Measurements from ENCODE around the gene TMEM80. TPM values are rescaled to one million over a fixed set of nuclear protein-coding genes. Genes with fewer than 3 reads are reported as not detected.
"Not testable (repeated sequence)": the region's sequence is repeated elsewhere in the genome, so short reads cannot be mapped to it uniquely, and the experiment has no call there.

Gene TMEM80
- polyA plus RNA-seq, 1 donor: 17.0 TPM

GRCh38 chr11:720642-721246 is 25.1 kb downstream of the TMEM80 start:
- no peak for DNase-seq (ENCODE audit: low read depth)

- DNase-seq (ENCODE audit: low read depth): no peak
Observed at GRCh38 chr11:721247-721740, 25.7 kb downstream of the TMEM80 start.

DNA sequence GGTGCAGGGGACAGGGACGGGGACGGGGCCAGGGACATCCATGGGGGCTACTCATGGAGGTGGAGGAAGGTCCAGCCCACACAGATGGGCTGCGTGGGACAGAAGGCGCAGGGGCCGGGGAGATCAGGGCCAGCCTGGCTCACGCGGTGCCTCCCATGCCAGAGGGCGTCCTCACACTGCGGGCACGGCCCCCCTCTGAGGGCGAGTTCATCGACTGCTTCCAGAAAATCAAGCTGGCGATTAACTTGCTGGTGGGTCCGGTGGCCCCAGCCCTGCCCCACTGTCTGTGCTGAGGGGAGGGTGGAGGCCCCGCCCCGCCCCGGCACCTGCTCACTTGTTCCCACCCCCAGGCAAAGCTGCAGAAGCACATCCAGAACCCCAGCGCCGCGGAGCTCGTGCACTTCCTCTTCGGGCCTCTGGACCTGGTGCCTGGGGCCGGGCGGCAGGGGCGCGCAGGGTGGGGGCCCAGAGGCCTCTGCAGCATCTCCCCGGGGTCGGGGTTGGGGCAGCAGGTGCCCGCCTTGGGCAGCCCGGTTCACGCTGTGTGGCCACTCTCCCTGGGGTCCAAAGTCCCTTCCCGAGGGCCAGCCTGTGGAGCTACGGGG is 26.2 kb downstream of the TMEM80 start:
- no peak for DNase-seq (ENCODE audit: low read depth)

GRCh38 chr11:722346-722811 is 26.8 kb downstream of the TMEM80 start:
- DNase-seq (ENCODE audit: low read depth): no peak

- DNase-seq (ENCODE audit: low read depth): peak; percentile 32
Observed at GRCh38 chr11:723120-723883, 27.7 kb downstream of the TMEM80 start.

DNA sequence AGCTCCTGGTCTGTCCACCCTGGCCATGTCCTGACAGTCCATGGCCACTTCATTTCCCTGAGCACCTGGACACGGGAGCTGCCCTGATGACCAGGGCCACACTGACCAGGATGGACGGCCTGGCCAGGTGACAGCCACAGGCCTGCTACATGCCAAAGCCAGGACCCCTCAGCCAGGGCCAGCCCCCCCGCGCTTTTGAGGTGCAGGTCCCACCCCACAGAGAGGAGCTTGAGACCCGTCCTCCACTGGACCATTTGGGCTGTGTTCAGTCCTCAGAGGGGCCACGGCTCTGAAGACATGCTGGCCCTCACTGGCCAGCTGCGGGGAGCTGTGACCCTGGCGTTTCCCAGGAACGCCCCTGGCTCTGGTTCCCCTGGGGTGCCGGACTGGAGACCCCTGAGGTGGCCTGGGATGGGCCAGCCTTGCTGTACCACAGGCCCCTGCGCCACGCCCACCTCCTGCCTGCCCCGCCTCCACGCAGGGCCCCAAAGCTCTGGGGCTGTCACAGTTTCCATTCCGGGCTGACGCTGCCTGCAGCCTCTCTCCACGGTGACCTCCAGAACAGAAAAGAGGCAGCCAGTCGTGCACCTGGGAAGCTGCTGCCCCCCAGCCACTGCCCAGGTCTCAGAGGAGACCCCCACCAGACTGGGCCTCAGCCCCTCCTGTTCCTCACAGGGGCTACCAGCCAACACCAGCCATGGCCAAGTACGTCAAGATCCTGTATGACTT is 28.6 kb downstream of the TMEM80 start:
- no peak for DNase-seq (ENCODE audit: low read depth)

GRCh38 chr11:724778-725386 is 29.3 kb downstream of the TMEM80 start:
- no peak for DNase-seq (ENCODE audit: low read depth)

DNA sequence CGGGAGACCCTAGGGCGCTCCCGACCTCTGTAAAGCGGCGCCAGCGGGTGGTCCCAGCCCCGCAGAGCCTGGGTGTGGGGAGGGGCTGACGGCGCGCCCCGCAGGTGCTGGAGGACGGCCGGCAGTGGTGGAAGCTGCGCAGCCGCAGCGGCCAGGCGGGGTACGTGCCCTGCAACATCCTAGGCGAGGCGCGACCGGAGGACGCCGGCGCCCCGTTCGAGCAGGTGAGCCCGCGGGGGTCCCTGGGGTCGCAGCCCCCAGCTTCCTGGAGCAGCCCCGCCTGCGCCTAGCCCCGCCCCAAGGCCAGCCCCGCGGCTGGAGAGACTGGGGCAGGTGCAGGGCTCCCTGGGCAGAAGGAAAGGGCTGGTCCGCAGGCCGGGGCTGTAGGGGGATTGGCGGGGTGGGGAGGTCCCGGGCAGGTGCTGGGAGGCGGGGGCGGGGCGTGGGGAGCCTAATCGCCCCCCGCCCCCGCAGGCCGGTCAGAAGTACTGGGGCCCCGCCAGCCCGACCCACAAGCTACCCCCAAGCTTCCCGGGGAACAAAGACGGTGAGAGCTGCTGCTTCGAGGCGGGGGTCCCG is 30.1 kb downstream of the TMEM80 start:
- DNase-seq (ENCODE audit: low read depth): no peak

GRCh38 chr11:726278-727220 is 30.9 kb downstream of the TMEM80 start:
- no peak for DNase-seq (ENCODE audit: low read depth)

DNA sequence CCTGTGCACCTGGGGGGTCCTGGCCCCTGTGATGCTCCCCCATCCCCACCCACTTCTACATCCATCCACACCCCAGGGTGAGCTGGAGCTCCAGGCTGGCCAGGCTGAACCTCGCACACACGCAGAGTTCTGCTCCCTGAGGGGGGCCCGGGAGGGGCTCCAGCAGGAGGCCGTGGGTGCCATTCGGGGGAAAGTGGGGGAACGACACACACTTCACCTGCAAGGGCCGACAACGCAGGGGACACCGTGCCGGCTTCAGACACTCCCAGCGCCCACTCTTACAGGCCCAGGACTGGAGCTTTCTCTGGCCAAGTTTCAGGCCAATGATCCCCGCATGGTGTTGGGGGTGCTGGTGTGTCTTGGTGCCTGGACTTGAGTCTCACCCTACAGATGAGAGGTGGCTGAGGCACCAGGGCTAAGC is 31.7 kb downstream of the TMEM80 start:
- DNase-seq (ENCODE audit: low read depth): no peak

GRCh38 chr11:727859-728748 is 32.5 kb downstream of the TMEM80 start:
- no peak for DNase-seq (ENCODE audit: low read depth)

DNA sequence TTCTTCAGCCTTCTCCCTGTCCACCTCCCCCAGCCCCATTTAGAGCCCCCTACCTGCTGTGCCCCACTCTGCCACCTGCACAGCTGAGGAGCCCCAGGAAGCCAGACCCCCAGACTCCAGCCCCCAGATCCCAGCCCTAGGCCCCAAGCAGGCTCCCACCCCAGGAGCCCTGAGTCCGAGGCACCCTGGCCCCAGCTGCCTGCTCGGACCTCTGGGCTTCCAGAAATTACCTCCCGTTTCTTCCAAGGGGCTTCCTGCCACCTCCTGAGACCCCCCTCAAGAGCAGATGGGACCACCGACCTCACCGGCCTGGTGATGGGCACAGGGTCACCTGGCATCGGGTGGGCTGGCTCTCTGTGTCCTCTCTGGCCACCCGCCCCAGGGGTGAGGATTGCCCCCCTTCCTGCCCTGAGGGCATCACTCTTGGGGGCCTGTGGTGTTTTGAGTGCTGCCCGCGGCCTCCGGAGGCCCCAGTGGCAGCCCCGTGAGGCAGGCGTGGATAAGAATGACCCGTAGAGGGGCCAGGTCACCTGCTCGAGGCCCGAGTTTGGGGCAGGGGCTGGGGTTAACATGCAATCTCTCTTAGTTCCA is 33.4 kb downstream of the TMEM80 start:
- no peak for DNase-seq (ENCODE audit: low read depth)

DNA sequence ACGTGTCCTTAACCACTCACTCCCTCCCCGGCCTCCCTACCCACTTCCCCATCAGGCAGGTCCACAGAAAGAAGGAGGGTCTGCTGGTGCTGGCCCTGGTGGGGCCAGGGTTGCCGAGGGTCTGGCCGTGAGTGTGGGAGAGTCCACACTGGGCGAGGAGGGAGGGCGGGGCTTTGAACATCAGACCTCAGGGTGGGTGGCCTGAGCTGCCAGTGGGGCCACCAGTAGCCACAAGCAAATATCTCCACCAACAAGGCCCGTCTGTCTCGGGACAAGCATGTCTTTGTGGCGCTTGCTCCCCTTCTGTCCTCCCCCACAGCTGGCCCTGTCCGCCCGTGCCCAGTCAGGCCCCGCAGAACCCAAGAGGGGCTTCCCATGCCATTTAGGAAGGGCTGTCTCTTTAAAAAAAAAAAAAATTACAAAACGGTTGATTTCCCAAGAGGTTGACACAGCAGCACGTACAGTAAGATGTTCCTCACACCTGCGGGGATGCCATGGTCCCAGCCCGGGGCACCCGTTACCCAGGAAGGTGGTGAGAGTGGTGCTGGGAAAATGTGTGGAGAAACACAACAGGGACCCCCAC is 34.0 kb downstream of the TMEM80 start:
- no peak for DNase-seq (ENCODE audit: low read depth)

- DNase-seq (ENCODE audit: low read depth): no peak
Observed at GRCh38 chr11:733072-733471, 37.5 kb downstream of the TMEM80 start.

DNA sequence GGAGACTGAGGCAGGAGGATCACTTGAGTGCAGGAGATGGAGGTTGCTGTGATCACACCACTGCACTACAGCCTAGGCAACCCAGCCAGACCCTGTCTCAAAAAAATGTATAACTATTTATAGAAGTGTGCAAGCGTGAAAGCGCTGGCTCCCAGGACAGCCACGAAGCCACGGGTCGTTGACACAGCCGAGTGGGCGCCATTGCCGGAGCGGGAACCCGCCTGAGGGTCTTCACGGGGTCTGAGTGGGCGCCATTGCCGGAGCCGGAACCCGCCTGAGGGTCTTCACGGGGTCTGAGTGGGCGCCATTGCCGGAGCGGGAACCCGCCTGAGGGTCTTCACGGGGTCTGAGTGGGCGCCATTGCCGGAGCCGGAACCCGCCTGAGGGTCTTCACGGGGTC is 38.9 kb downstream of the TMEM80 start:
- not testable (repeated sequence) for DNase-seq (ENCODE audit: low read depth)

DNA sequence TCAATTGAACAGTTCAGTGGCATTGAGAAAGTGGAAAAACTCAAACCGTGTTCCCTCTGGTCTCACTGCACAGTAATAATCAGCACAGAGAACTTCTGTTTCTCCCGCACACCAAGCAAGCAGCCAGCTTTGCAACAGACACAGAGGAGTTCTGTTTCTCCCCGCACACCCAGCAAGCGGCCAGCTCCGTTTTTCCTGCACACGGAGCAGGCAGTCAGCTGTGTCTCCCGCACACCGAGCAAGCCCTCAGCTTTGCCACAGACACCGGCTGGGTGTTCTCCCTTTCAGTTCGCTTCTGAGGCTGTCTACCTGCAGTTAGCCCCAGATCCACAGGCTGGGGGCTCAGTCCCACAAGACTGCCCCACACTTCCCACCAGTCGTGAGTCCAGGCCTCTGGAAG is 41.8 kb downstream of the TMEM80 start:
- no peak for DNase-seq (ENCODE audit: low read depth)

GRCh38 chr11:737899-738298 is 42.3 kb downstream of the TMEM80 start:
- DNase-seq (ENCODE audit: low read depth): not testable (repeated sequence)

GRCh38 chr11:742156-742546 is 46.5 kb downstream of the TMEM80 start:
- DNase-seq (ENCODE audit: low read depth): no peak

All from forelimb muscle (tissue), 1 donor.